ENCODE measurements around the gene NR6A1.

The NR6A1 gene

GRCh38 chr9:124502711-124503702 is 268.1 kb downstream of the NR6A1 start:
- no peak for DNase-seq (ENCODE audit: low read depth)

GRCh38 chr9:124501771-124502320 is 269.3 kb downstream of the NR6A1 start:
- DNase-seq (ENCODE audit: low read depth), result no peak

GRCh38 chr9:124500796-124501611 is 270.1 kb downstream of the NR6A1 start:
- no peak for DNase-seq (ENCODE audit: low read depth)

- DNase-seq (ENCODE audit: low read depth), result no peak
Measured at GRCh38 chr9:124500028-124500795, 270.9 kb downstream of the NR6A1 start.

GRCh38 chr9:124499216-124499615 is 271.9 kb downstream of the NR6A1 start:
- DNase-seq (ENCODE audit: low read depth), result no peak

- DNase-seq (ENCODE audit: low read depth), result no peak
Measured at GRCh38 chr9:124498499-124499146, 272.5 kb downstream of the NR6A1 start.

- DNase-seq (ENCODE audit: low read depth), result no peak
Measured at GRCh38 chr9:124498040-124498439, 273.1 kb downstream of the NR6A1 start.

GRCh38 chr9:124497441-124497840 is 273.7 kb downstream of the NR6A1 start:
- DNase-seq (ENCODE audit: low read depth), result no peak

- no peak for DNase-seq (ENCODE audit: low read depth)
Measured at GRCh38 chr9:124496463-124496862, 274.6 kb downstream of the NR6A1 start.

GRCh38 chr9:124496075-124496449 is 275.0 kb downstream of the NR6A1 start:
- DNase-seq (ENCODE audit: low read depth), result no peak

- DNase-seq (ENCODE audit: low read depth), result no peak
Measured at GRCh38 chr9:124495126-124496074, 275.7 kb downstream of the NR6A1 start.

GRCh38 chr9:124493794-124494479 is 277.2 kb downstream of the NR6A1 start:
- DNase-seq (ENCODE audit: low read depth), result no peak

- no peak for DNase-seq (ENCODE audit: low read depth)
Measured at GRCh38 chr9:124493218-124493617, 277.9 kb downstream of the NR6A1 start.

- no peak for DNase-seq (ENCODE audit: low read depth)
Measured at GRCh38 chr9:124492818-124493217, 278.3 kb downstream of the NR6A1 start.

GRCh38 chr9:124491049-124491975 is 279.8 kb downstream of the NR6A1 start:
- DNase-seq (ENCODE audit: low read depth), result no peak

GRCh38 chr9:124490004-124490403 is 281.1 kb downstream of the NR6A1 start:
- DNase-seq (ENCODE audit: low read depth), result no peak

GRCh38 chr9:124489222-124489621 is 281.9 kb downstream of the NR6A1 start:
- DNase-seq (ENCODE audit: low read depth), result no peak

- no peak for DNase-seq (ENCODE audit: low read depth)
Measured at GRCh38 chr9:124488641-124489210, 282.4 kb downstream of the NR6A1 start.

All from activated T-helper 9 cell treated with anti-CD3 and anti-CD28 coated beads, Interleukin-2, amount 50 U/mL, for 16 hours (primary cell).